GM12872 (cell line): ENCODE data around the gene ADGRL3.

Experiments used
- TF ChIP-seq, protein P1 (sequence below): IDR thresholded peaks from 3 replicates; pipeline ENCODE4 v1.5.1; 2011; ENCODE audit warnings: low read depth, mild to moderate bottlenecking, low read length, moderate library complexity; ENCODE audit not compliant: insufficient read depth

Gene ADGRL3

DNA sequence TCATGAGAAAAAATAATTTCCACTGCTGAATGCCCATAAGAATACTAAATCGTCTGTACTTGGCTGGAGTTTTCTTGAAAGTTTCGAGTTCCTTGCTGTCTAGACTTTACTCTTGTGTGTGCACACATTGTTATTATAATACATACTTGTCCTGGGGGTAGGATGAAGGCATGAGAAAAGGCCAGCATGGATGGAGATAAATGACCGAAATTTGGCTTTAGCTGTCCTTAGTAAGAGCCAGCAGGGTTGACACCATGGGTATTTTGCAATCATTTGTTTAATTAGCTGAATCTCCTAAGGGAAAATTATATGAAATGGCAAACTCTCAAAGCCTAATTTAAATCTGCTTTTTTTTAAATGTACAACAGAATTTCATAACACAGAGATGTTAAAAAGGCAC lies 641.6 kb downstream of the ADGRL3 start:
- TF ChIP-seq, protein P1, sequence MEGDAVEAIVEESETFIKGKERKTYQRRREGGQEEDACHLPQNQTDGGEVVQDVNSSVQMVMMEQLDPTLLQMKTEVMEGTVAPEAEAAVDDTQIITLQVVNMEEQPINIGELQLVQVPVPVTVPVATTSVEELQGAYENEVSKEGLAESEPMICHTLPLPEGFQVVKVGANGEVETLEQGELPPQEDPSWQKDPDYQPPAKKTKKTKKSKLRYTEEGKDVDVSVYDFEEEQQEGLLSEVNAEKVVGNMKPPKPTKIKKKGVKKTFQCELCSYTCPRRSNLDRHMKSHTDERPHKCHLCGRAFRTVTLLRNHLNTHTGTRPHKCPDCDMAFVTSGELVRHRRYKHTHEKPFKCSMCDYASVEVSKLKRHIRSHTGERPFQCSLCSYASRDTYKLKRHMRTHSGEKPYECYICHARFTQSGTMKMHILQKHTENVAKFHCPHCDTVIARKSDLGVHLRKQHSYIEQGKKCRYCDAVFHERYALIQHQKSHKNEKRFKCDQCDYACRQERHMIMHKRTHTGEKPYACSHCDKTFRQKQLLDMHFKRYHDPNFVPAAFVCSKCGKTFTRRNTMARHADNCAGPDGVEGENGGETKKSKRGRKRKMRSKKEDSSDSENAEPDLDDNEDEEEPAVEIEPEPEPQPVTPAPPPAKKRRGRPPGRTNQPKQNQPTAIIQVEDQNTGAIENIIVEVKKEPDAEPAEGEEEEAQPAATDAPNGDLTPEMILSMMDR, result no peak

DNA sequence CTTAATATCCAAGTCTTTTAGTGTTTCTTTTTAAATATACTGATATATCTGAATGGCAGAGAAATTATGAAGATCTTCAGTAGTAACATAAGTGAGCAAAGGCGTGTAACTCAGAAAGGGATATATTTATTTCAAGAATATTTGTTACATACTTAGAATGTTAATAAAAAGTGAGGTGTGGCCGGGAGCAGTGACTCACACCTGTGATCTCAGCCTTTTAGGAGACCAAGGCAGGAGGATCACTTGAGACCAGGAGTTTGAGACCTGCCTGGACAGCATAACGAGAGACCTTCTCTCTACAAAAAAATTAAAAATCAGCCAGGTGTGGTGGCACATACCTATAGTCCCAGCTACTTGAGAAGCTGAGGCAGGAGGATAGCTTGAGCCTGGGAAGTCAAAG lies 651.0 kb downstream of the ADGRL3 start:
- TF ChIP-seq, protein P1, result no peak

DNA sequence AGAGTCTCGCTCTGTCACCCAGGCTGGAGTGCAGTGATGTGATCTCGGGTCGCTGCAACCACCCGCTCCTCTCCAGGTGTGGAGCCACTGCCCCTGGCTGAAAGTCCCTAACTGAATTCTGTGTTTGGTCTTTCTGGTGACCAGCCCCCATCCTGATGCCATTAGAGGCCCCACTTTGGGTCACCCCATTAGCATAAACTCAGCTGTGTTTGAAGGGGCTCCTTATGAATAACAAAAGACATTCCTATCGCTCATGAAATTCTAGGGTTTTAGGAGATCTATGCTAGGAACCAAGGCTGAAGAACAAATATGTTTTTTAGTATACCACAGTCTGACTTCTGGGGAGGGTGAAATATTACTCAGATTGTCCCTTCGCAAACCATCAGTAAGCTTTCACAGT lies 652.9 kb downstream of the ADGRL3 start:
- TF ChIP-seq, protein P1, result no peak

DNA sequence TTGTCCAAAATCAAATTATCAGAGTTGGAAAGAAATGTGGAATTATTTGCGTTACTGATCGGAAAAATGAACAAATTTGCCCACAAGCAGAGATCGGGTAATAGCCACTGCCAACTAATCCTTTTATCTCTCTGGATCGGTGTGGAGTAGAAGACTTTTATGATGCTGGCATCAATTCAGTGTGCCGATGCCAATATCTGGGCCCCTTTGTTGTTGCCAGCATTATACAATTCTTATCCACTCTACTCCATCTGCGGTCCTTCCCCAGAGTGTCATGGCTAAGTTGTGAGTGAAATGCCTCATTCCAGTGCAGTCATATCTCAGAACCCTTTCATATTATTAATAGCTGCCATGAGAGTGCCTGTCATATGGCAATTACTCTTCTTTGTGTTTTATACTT lies 660.2 kb downstream of the ADGRL3 start:
- TF ChIP-seq, protein P1, result no peak

DNA sequence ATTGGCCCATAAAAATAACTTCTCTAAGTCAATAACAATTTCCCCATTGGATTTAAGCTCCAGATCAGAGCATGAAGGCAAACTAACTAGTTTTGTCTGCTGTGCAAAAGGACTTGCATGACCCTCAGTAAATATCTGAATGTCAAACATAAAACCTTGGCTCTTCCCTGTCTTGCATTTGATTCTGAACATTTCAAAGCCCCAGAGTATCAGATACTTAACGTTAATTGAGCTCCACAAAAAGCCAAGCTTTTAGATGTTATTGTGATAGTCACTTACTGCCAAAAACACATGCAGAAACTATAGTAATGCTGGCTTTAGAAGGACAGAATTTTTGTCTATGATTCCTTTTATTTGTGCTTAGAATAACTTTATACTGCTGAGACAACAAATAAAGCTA lies 664.2 kb downstream of the ADGRL3 start:
- TF ChIP-seq, protein P1, result no peak

DNA sequence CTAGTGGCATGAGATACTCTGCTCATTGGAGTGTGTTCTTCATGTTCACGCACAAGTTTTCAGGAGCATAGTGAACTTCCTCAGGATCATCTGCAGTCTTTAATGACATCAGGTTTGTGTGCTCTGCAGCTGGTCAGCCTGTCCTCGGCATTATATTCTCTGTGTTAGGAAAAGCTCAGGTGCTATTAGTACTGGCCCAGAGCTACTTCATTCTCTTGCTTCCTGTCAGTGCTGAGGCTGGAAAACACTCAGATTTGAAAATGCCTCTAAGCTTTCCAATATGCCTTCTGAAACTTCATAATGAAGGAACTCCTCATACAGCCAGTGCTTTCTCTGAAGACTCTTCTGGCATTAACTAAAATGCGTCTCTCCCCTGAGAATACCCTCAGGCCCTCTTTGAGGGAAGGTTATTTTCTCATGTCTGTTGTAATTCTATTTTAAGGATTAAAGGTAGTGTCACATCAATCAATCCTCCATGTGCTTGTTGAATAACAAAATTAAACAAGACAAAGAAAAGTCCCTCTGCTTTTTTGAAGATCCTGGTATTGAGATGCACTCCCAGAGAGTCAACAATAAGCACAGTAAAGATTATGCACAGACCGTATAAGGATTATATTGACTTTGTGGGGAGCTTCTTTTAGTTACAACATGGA lies 666.4 kb downstream of the ADGRL3 start:
- TF ChIP-seq, protein P1, result no peak

DNA sequence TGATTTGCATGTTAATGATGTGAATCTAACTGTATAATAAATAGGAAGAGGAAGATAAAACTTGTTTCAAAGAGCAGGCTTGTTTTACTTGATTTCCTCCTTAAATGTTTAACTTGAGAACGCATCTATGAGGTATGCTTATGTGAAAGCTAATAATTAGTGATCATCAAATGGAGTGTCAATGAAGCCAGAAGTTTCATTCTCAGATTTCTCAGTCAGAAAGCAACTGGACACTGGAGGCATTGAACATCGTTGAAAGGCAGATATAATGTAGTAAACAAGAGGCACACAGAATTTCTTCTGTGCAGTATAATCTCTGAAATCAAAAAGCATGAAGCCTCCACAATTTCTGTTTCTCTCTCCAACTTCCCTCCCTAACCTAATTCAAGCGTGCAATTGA lies 672.9 kb downstream of the ADGRL3 start:
- TF ChIP-seq, protein P1, result no peak
